ENCODE measurements around the gene TLK2. TPM values are rescaled to one million over a fixed set of nuclear protein-coding genes. Genes with fewer than 3 reads are reported as not detected.
"Not testable (repeated sequence)": the region's sequence is repeated elsewhere in the genome, so short reads cannot be mapped to it uniquely, and the experiment has no call there.

TLK2 gene
- total and polyA plus RNA-seq, 4 donors: 10.7 to 55.2 (median 31.0) TPM

DNA sequence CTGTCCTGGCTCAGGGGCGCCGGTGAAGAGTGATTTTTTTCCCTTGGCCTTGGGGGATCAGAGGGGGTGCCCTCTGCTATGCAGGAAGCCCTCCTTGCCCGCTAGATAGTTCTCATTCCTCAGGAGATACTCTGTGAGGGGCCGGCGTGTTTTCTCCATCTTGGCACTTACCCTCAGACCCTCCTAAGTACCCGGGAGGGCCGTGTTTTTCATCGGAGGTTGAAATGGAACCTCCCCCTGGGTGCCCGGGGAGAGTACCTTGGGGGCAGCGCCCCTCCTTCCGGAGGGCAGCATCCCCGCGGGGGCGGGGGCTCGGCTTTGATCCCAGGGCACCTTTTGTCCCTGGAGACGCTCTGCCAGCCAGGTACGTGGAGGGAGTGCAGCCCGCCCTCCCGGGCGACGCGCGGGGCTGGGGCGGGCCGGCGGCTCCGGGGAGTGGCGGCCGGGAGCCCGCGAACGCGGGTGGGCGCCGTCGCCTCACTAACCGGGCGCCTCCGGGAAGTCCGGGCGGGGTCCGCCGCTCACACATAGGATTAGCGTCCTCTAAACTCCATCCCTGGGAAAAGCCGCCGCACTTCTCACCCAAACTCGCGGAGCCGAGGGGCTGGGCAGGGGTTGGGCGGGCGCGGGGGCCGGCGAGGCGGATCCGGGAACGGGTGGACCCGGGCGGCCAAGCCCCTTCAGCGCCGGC is 762 bp upstream of the TLK2 start:
- DNase-seq: peak; percentile 65 to 85
- Histone ChIP-seq H3K4me3 (ENCODE audit: low read length in 2 of 2) (peak overlapping the region; percentile 72 to 74), H3K27ac (ENCODE audit: low read depth in 1 of 2, low read length in 2 of 2) (peak overlapping the region; percentile 49 to 58)
- WGBS, 2 donors: 1 to 2% methylated on average over 49 to 61 of the region's 61 CpGs
- H3K9me3 ChIP-seq (ENCODE audit: control insufficient read depth, low read length); H3K4me1 ChIP-seq (ENCODE audit: control insufficient read depth in 1 of 2, insufficient read depth in 2 of 2, low read length in 2 of 2); H3K27me3 ChIP-seq (ENCODE audit: control insufficient read depth in 1 of 2, insufficient read depth in 2 of 2, low read length in 1 of 2); H3K36me3 ChIP-seq (ENCODE audit: control insufficient read depth in 1 of 2, insufficient read depth in 2 of 2, low read length in 1 of 2): not testable (repeated sequence)
- peak; percentile 50 for ATAC-seq (ENCODE audit: low FRiP score)
- intact Hi-C loops (cut with DNase I): loop anchor here in 1 of 2 donors (10.0 kb wide), 1 partner anchor 53 kb away; the partner anchor contains the start of gene METTL2A

DNA sequence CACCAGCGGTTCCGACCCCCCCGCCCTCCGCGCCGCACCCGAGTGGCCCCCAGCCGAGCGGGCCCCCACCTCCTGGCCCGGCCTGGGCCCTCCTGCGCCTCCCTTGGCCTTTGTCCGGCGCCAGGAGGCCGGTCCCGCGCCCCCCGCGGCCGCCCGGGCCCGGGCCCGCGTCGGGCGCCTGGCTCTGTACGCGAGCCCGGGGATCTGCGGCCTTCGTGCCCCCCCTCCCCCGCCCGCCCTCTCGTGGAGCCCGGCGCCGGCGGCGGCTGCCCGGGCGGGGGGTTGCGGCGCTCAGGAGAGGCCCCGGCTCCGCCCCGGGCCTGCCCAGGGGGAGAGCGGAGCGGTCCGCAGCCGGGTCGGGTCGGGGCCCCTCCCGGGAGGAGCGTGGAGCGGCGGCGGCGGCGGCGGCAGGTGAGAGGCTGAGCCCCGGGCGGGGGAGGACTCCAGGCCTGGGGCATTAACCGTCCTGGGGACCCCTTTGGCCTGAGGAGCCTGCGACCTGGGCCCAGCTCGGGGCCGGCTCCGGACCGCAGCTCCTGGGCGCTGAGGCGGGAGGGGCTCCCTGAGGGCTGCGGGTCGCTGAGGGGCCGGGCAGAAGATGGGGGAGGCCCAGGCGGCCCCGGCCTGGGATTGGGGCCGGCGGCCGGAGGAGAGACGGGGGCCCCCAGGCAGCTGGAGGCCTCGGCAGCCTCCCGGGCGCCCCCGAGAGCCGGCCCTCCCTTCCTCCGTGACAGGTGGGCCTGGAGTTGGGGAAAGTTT is 434 bp downstream of the TLK2 start:
- peak; percentile 71 for ATAC-seq (ENCODE audit: low FRiP score)

DNA sequence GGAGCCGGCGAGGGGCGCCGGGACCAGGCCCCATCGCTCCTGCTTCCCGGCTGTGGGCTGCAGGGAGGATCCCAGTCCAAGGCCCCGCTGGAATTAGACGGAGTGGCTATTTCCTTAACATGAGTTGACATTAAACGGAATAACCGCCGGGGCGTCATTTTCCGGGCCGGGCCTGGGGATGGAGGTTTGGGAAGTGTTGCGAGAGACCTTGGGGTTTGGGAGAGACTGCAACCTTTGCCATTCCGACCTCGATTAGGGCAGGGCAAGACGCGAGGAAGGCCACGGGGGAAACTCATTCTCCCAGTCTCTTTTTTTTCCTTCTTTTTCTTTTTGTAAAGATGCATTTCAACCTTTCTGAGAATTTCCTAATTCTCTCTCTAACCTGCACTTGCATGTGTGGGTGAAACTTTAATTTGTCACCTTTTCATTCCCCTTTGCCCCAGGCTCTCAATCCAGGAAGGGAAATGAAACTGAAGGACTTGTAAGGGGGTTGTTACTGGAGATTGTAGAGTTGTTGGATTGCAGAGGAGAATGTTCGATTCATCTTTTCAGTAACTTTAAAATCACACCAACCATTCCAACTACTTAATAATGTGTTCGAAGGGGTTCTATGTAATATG is 1.1 kb downstream of the TLK2 start:
- peak; percentile 3 for ATAC-seq (ENCODE audit: low FRiP score)
- not testable (repeated sequence) for H3K36me3 ChIP-seq (ENCODE audit: control insufficient read depth in 1 of 2, insufficient read depth in 2 of 2, low read length in 1 of 2); H3K27me3 ChIP-seq (ENCODE audit: control insufficient read depth in 1 of 2, insufficient read depth in 2 of 2, low read length in 1 of 2); H3K9me3 ChIP-seq (ENCODE audit: control insufficient read depth, low read length); H3K4me1 ChIP-seq (ENCODE audit: control insufficient read depth in 1 of 2, insufficient read depth in 2 of 2, low read length in 2 of 2)
- intact Hi-C loops (cut with DNase I): loop anchor here in 1 of 2 donors (10.0 kb wide), 1 partner anchor 55 kb away; the partner anchor contains the start of gene METTL2A
- WGBS, 2 donors: 0% methylated on average over 21 to 22 of the region's 22 CpGs
- DNase-seq: peak; percentile 60 to 78
- Histone ChIP-seq H3K4me3 (ENCODE audit: low read length in 2 of 2) (peak overlapping the region; percentile 74 to 94), H3K27ac (ENCODE audit: low read depth in 1 of 2, low read length in 2 of 2) (peak overlapping the region in 1 of 2 donors; percentile 86)

More for the DNA sequence above, 434 bp downstream of the TLK2 start:
- peak; percentile 54 to 82 for DNase-seq
- H3K4me3 ChIP-seq (ENCODE audit: low read length in 2 of 2): peak overlapping the region; percentile 74 to 94
- peak overlapping the region; percentile 86 to 96 for H3K27ac ChIP-seq (ENCODE audit: low read depth in 1 of 2, low read length in 2 of 2)
- H3K27me3 ChIP-seq (ENCODE audit: control insufficient read depth in 1 of 2, insufficient read depth in 2 of 2, low read length in 1 of 2); H3K36me3 ChIP-seq (ENCODE audit: control insufficient read depth in 1 of 2, insufficient read depth in 2 of 2, low read length in 1 of 2); H3K4me1 ChIP-seq (ENCODE audit: control insufficient read depth in 1 of 2, insufficient read depth in 2 of 2, low read length in 2 of 2); H3K9me3 ChIP-seq (ENCODE audit: control insufficient read depth, low read length): not testable (repeated sequence)
- WGBS, 2 donors: 3 to 4% methylated on average over 51 to 84 of the region's 84 CpGs
- intact Hi-C loops (cut with DNase I): loop anchor here in 1 of 2 donors (10.0 kb wide), 1 partner anchor 54 kb away; the partner anchor contains the start of gene METTL2A

DNA sequence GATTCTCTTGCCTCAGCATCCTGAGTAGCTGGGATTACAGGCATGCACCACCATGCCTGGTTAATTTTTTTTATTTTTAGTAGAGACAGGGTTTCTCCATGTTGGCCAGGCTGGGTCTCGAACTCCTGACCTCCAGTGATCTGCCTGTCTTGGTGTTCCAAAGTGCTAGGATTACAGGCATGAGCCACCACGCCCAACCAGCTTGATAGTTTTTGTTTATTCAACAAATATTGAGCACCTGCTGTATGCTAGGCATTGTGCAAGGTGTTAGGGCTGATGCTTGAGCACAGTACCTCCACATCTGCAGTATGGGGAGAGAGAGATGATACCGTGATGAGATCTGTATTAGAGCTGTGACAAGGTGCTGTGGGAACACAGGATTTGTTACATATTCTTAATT is 3.9 kb downstream of the TLK2 start:
- H3K4me3 ChIP-seq (ENCODE audit: low read length in 2 of 2); intact Hi-C loops (cut with DNase I); ATAC-seq (ENCODE audit: low FRiP score); H3K36me3 ChIP-seq (ENCODE audit: control insufficient read depth in 1 of 2, insufficient read depth in 2 of 2, low read length in 1 of 2); H3K9me3 ChIP-seq (ENCODE audit: control insufficient read depth, low read length); H3K27me3 ChIP-seq (ENCODE audit: control insufficient read depth in 1 of 2, insufficient read depth in 2 of 2, low read length in 1 of 2); H3K4me1 ChIP-seq (ENCODE audit: control insufficient read depth in 1 of 2, insufficient read depth in 2 of 2, low read length in 2 of 2); H3K27ac ChIP-seq (ENCODE audit: low read depth in 1 of 2, low read length in 2 of 2); DNase-seq: not testable (repeated sequence)
- WGBS, 2 donors: 80 to 81% methylated on average over 3 of the region's 3 CpGs

DNA sequence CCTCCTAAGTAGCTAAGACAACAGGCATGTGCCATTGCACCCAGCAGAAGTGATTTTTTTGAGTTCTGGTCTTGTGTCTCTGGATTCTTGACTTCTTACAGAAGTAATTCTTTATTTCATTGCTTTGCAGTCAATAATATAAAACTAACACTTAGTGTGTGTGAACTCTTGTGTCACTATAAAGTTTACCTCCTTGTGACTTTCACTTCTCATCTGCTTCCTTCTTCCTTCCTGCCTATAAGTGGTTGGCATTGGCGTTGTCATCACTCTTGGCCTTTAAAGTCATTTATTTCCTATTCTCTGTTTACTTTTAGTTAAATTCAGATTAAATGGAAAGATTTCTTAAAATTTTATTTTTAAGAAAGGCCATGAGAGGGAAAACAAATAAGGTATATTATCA is 12.4 kb downstream of the TLK2 start:
- WGBS, 2 donors: 91 to 97% methylated on average over 1 of the region's 1 CpG

DNA sequence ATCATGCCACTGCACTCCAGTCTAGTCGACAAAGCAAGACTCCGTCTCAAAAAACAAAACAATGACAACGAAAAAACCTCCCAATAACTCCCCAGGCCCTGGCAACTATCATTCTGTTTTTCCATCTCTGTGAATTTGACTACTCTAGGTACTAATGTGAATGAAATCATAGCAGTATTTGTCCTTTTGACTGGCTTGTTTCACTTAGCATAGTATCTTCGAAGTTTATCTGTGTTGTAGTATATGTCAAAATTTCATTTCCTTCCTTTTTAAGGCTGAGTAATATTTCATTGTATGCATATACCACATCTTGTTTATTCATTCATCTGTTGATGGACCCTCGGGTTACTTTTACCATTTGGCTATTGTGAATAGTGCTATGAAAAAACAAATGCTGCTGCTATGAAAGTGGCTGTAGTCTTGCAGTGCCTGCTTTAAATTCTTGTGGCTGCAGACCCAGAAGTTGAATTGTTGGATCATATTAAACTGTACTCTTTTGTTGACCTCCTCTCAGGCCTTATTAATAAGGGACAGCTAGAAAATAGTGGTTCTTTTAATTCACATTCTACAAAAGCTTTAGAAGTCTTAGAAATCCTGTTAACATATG is 14.5 kb downstream of the TLK2 start:
- H3K27ac ChIP-seq (ENCODE audit: low read depth in 1 of 2, low read length in 2 of 2); intact Hi-C loops (cut with DNase I); H3K4me3 ChIP-seq (ENCODE audit: low read length in 2 of 2); H3K27me3 ChIP-seq (ENCODE audit: control insufficient read depth in 1 of 2, insufficient read depth in 2 of 2, low read length in 1 of 2); H3K36me3 ChIP-seq (ENCODE audit: control insufficient read depth in 1 of 2, insufficient read depth in 2 of 2, low read length in 1 of 2); DNase-seq; ATAC-seq (ENCODE audit: low FRiP score); H3K9me3 ChIP-seq (ENCODE audit: control insufficient read depth, low read length); H3K4me1 ChIP-seq (ENCODE audit: control insufficient read depth in 1 of 2, insufficient read depth in 2 of 2, low read length in 2 of 2): not testable (repeated sequence)
- 90 to 92% methylated on average over 5 of the region's 5 CpGs for WGBS, 2 donors

More for the DNA sequence above, 12.4 kb downstream of the TLK2 start:
- H3K27me3 ChIP-seq (ENCODE audit: control insufficient read depth in 1 of 2, insufficient read depth in 2 of 2, low read length in 1 of 2); DNase-seq; H3K4me1 ChIP-seq (ENCODE audit: control insufficient read depth in 1 of 2, insufficient read depth in 2 of 2, low read length in 2 of 2); H3K36me3 ChIP-seq (ENCODE audit: control insufficient read depth in 1 of 2, insufficient read depth in 2 of 2, low read length in 1 of 2); intact Hi-C loops (cut with DNase I); H3K4me3 ChIP-seq (ENCODE audit: low read length in 2 of 2); H3K27ac ChIP-seq (ENCODE audit: low read depth in 1 of 2, low read length in 2 of 2); ATAC-seq (ENCODE audit: low FRiP score); H3K9me3 ChIP-seq (ENCODE audit: control insufficient read depth, low read length): not testable (repeated sequence)

DNA sequence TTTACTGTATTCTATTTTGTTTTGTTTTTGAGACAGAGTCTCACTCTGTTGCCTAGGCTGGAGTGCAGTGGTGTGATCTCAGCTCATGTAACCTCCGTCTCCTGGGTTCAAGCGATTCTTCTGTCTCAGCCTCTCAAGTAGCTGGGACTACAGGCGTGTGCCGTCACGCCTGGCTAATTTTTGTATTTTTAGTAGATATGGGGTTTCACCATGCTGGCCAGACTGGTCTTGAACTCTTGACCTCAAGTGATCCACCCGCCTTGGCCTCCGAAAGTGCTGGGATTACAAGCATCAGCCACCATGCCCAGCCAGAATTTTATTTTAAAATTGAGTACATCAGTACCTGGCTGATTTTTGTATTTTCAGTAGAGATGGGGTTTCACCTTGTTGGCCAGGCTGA is 15.4 kb downstream of the TLK2 start:
- WGBS, 2 donors: 84 to 88% methylated on average over 7 of the region's 7 CpGs

DNA sequence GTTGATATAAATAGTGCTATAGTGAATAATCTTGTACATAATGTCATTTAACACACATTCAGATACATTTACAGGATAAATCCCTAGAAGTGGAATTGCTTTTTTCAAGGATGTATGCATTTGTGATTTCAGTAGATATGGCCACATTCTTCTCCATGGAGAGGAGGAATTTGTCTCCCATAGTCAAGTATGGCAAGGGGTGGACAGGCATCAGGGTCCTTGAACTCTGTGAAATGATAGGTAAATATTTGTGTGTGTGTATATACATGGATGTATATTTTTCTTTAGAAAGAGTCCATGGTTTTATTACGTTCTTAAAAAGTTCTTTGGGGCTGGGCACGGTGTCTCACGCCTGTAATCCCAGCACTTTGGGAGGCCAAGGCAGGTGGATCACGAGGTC is 17.7 kb downstream of the TLK2 start:
- H3K36me3 ChIP-seq (ENCODE audit: control insufficient read depth in 1 of 2, insufficient read depth in 2 of 2, low read length in 1 of 2); H3K27ac ChIP-seq (ENCODE audit: low read depth in 1 of 2, low read length in 2 of 2); intact Hi-C loops (cut with DNase I); ATAC-seq (ENCODE audit: low FRiP score); H3K27me3 ChIP-seq (ENCODE audit: control insufficient read depth in 1 of 2, insufficient read depth in 2 of 2, low read length in 1 of 2); H3K4me3 ChIP-seq (ENCODE audit: low read length in 2 of 2); H3K9me3 ChIP-seq (ENCODE audit: control insufficient read depth, low read length); DNase-seq; H3K4me1 ChIP-seq (ENCODE audit: control insufficient read depth in 1 of 2, insufficient read depth in 2 of 2, low read length in 2 of 2): not testable (repeated sequence)
- WGBS, 2 donors: 95 to 98% methylated on average over 4 of the region's 4 CpGs

More for the DNA sequence above, 15.4 kb downstream of the TLK2 start:
- H3K36me3 ChIP-seq (ENCODE audit: control insufficient read depth in 1 of 2, insufficient read depth in 2 of 2, low read length in 1 of 2); H3K27me3 ChIP-seq (ENCODE audit: control insufficient read depth in 1 of 2, insufficient read depth in 2 of 2, low read length in 1 of 2); H3K9me3 ChIP-seq (ENCODE audit: control insufficient read depth, low read length); H3K4me3 ChIP-seq (ENCODE audit: low read length in 2 of 2); H3K27ac ChIP-seq (ENCODE audit: low read depth in 1 of 2, low read length in 2 of 2); H3K4me1 ChIP-seq (ENCODE audit: control insufficient read depth in 1 of 2, insufficient read depth in 2 of 2, low read length in 2 of 2); ATAC-seq (ENCODE audit: low FRiP score); intact Hi-C loops (cut with DNase I); DNase-seq: not testable (repeated sequence)

All from aorta (tissue), 5 donors.